Measurements from ENCODE around the gene HCK. TPM values are rescaled to one million over a fixed set of nuclear protein-coding genes. Genes with fewer than 3 reads are reported as not detected.
A peak's percentile ranks its signal among the peaks of the same experiment; 100 is the strongest.

HCK gene
- total and polyA plus RNA-seq, 8 donors: 0.42 to 12.9 (median 2.2) TPM

GRCh38 chr20:32052778-32053362 lies 828 bp downstream of the HCK start:
- intact Hi-C loops (cut with DNase I): no loop called here
- 17 to 20% methylated on average over 18 to 21 of the region's 22 CpGs for WGBS, 2 donors
- H3K9me3 ChIP-seq: no peaks in the 10 kb centered on the region
- DNase-seq (peak in 2 of 6 donors; percentile 46 to 65), FAIRE-seq (no peak), ATAC-seq (peak in 3 of 4 donors; percentile 30 to 73 (median 67))
- TF ChIP-seq, protein P1, sequence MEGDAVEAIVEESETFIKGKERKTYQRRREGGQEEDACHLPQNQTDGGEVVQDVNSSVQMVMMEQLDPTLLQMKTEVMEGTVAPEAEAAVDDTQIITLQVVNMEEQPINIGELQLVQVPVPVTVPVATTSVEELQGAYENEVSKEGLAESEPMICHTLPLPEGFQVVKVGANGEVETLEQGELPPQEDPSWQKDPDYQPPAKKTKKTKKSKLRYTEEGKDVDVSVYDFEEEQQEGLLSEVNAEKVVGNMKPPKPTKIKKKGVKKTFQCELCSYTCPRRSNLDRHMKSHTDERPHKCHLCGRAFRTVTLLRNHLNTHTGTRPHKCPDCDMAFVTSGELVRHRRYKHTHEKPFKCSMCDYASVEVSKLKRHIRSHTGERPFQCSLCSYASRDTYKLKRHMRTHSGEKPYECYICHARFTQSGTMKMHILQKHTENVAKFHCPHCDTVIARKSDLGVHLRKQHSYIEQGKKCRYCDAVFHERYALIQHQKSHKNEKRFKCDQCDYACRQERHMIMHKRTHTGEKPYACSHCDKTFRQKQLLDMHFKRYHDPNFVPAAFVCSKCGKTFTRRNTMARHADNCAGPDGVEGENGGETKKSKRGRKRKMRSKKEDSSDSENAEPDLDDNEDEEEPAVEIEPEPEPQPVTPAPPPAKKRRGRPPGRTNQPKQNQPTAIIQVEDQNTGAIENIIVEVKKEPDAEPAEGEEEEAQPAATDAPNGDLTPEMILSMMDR (IDR thresholded peaks at IDR 0.05): no peak
- H3K36me3 ChIP-seq: no peaks in the 10 kb centered on the region
- peak overlapping the region in 2 of 4 donors; percentile 28 to 62 for H3K27ac ChIP-seq
- H3K4me1 ChIP-seq: peaks cover 0 to 3% (median 0%) of the 10 kb centered on the region in 3 donors
- peaks cover 0 to 22% (median 0%) of the 10 kb centered on the region in 4 donors for H3K27me3 ChIP-seq
- H3K4me3 ChIP-seq: peak overlapping the region in 1 of 4 donors; percentile 38

DNA sequence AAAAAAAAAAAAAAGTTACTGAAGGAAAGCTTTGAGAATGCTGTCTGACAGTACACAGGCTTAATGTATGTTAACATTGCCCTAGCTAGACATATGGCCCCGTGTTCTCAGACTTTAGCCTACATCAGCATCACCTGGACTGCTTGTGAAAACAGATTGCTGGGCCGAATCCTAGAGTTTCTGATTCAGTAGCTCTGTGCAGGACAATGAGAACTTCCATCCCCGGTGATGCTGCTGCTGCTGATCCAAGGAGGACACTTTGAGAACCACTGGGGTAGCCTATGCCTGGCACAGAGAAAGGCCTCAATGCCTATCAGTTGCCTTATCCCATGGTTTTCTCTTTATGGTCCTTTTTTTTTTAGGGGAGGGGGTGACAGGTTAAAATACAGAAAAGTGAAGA lies 1.6 kb downstream of the HCK start:
- Histone ChIP-seq H3K4me1 (peaks cover 0 to 3% (median 0%) of the 10 kb centered on the region in 3 donors), H3K27ac (no peak overlapping the region), H3K36me3 (no peaks in the 10 kb centered on the region), H3K4me3 (no peak overlapping the region), H3K9me3 (no peaks in the 10 kb centered on the region), H3K27me3 (peaks cover 0 to 22% (median 0%) of the 10 kb centered on the region in 4 donors)
- TF ChIP-seq, protein P1 (IDR thresholded peaks at IDR 0.05): no peak
- WGBS, 2 donors: 63 to 70% methylated on average over 3 of the region's 3 CpGs
- intact Hi-C loops (cut with DNase I): no loop called here
- FAIRE-seq (no peak), ATAC-seq (no peak), DNase-seq (no peak)

- WGBS, 2 donors: 54 to 62% methylated on average over 10 of the region's 10 CpGs
- H3K27ac ChIP-seq: no peak overlapping the region
- TF ChIP-seq, protein P1 (IDR thresholded peaks at IDR 0.05): no peak
- FAIRE-seq: no peak
- H3K36me3 ChIP-seq: no peaks in the 10 kb centered on the region
- H3K9me3 ChIP-seq: no peaks in the 10 kb centered on the region
- peak in 1 of 4 donors; percentile 29 for ATAC-seq
- no peak overlapping the region for H3K4me3 ChIP-seq
- intact Hi-C loops (cut with DNase I): no loop called here
- no peak for DNase-seq
- peaks cover 0 to 16% (median 0%) of the 10 kb centered on the region in 4 donors for H3K27me3 ChIP-seq
- H3K4me1 ChIP-seq: peaks cover 0 to 3% (median 0%) of the 10 kb centered on the region in 3 donors
Measured at GRCh38 chr20:32056708-32057483, 4.9 kb downstream of the HCK start.

GRCh38 chr20:32057656-32058184 lies 5.7 kb downstream of the HCK start:
- no peak overlapping the region for H3K4me3 ChIP-seq
- TF ChIP-seq, protein P1 (IDR thresholded peaks at IDR 0.05): no peak
- no peaks in the 10 kb centered on the region for H3K9me3 ChIP-seq
- DNase-seq (no peak), ATAC-seq (no peak), FAIRE-seq (no peak)
- peaks cover 0 to 15% (median 0%) of the 10 kb centered on the region in 4 donors for H3K27me3 ChIP-seq
- H3K27ac ChIP-seq: no peak overlapping the region
- no peaks in the 10 kb centered on the region for H3K36me3 ChIP-seq
- intact Hi-C loops (cut with DNase I): no loop called here
- no peaks in the 10 kb centered on the region for H3K4me1 ChIP-seq
- WGBS, 2 donors: 53 to 61% methylated on average over 8 of the region's 8 CpGs

Data from pancreas (tissue), 10 donors.